DMS153 (cell line): Measurements from ENCODE around the gene UTP3.
"Not testable (repeated sequence)": the region's sequence is repeated elsewhere in the genome, so short reads cannot be mapped to it uniquely, and the experiment has no call there.

Experiments
- DNase-seq: peaks from one replicate; lab custom pipeline; 2025; lab: John Stamatoyannopoulos, UW

Gene UTP3

DNA sequence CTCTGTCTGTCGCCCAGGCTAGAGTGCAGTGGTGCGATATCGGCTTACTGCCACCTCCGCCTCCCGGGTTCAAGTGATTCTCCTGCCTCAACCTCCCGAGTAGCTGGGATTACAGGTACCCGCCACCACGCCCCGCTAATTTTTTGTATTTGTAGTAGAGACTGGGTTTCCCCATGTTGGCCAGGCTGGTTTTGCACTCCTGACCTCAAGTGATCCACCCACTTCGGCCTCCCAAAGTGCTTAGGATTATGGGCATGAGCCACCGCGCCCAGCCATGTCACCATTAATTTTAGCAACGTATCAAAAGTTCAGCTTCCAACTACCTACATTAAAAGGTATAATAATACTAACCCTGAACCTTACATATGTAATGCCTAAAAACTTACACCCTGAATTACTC, 940 bp upstream of the UTP3 start:
- DNase-seq: no peak

DNA sequence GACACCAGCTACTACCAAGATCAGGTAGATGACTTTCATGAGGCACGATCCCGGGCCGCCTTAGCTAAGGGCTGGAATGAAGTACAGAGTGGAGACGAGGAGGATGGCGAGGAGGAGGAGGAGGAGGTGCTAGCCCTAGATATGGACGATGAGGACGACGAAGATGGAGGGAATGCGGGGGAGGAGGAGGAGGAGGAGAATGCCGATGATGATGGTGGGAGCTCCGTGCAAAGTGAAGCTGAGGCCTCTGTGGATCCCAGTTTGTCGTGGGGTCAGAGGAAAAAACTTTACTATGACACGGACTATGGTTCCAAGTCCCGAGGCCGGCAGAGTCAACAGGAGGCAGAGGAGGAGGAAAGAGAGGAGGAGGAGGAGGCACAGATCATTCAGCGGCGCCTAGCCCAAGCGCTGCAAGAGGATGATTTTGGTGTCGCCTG, 481 bp downstream of the UTP3 start:
- no peak for DNase-seq

DNA sequence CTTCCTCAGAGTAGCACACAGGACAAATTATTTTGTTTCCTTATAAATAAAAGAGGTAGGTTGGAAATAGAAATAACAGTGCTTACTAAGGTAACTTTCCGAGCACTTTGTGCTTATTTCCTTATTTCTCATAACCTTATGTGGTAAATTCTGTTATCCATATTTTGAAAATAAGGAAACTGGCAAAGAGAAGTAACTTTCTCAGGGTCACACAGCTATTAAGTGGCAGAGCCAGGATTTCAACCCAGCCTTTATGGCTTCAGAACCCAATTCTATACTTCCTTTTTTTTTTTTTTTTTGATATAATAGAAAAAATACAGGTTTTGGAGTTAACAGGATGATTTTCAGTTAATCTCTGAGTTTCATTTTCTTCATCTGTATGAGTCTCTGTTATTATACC, 3.3 kb downstream of the UTP3 start:
- DNase-seq: no peak

DNA sequence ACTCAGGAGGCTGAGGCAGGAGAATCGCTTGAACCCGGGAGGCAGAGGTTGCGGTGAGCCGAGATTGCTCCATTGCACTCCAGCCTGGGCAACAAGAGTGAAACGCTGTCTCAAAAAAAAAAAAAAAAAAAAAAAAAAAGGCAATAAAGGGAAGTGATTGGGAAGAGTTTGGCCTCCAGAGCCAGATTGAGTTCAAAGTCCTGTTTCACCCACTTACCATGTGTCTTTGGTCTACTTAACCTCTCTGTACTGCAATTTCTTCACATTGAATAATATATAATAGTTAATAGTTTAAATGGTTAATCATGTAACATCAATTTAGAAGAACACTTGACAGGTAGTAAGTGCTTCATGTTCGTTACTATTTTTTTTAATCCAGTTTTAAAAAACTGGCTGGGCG, 6.3 kb downstream of the UTP3 start:
- not testable (repeated sequence) for DNase-seq

DNA sequence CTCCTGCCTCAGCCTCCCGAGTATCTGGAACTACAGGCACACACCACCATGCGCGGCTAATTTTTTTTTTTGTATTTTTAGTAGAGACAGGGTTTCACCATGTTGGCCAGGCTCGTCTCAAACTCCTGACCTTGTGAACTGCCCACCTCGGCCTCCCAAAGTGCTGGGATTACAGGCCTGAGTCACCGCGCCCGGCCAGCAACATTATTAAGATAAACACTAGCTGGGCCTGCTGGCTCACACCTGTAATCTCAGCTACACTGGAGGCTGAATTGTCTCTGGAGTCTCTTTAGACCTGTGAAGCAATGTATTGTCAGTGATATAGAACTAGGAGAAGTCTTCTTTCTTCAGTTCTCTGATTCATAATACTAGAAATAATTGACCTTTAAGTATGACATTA, 10.1 kb downstream of the UTP3 start:
- DNase-seq: not testable (repeated sequence)

DNA sequence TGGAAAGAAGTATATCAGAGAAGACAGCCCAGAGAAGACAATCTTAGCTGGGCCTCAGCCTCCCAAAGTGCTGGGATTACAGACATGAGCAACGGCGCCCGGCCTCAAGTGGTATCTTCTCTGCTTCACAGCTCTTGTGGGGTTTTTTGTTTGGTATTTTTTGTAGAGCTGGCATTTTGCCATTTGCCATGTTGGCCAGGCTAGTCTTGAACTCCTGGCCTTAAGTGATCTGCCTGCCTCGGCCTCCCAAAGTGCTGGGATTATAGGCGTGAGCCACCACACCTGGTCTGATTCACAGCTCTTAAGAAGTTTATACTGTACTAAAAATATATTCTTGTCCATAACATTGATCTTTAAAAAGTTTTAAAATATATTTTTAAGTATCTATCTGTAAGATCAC, 12.4 kb downstream of the UTP3 start:
- no peak for DNase-seq

DNA sequence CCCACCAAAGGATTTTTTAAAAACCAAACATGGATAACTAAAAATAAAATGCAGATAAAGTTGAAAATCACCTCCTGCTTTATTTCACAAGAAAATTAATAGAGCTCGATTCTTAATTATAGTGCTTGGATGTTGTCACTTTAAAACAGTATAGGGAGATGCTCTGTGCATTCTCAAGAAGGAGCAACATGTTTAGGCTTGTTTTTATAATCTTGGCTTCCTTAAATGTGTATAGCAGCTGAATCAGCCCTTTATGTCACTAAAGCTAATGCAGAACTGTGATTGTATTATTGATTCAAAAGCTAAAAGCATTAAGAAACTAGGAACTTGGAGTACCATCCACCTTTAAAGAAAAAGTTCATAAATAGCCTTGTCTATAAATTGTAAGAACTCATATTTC, 12.9 kb downstream of the UTP3 start:
- no peak for DNase-seq

DNA sequence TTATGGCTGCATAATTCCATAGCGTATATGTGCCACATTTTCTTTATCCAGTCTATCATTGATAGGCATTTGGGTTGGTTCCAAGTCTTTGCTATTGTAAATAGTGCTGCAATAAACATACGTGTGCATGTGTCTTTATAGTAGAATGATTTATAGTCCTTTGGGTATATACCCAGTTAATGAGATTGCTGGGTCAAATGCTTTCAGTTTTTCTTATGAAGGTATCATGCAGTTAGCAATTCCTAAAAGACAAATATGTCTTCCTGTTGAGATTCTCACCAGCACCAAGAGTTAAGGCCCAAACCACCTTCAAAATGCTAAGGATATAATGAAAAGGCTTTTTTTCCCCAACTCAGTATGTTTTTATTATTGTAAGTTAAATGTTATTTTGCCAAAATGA, 14.3 kb downstream of the UTP3 start:
- not testable (repeated sequence) for DNase-seq

DNA sequence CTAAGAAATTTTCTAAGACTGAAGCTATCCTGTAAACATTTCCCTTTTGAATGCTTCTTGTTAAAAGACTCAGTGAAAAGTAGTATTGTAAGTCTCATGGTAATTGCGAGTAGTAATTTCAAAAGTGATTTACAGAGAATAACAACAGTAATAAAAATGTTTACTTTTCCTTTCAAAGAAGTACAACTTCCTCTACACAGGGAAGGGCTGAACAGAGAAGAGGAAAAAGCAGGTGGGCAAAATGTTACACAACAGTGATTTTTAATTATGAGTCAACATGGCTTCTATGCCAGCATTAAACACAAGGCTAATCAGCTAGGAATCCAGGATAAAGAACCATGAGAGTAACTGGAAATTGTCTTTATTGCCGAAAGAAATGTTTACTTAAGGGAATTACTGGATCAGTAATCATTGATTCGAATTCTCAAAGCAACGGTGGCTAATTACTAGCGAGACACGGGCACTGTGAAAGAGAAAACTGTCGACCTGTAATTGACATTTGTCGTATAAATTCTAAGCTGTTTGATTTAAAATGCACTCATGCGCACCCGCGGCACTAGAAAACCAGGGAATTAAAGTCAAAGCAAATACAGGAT, 15.4 kb downstream of the UTP3 start:
- DNase-seq: peak; percentile 90

DNA sequence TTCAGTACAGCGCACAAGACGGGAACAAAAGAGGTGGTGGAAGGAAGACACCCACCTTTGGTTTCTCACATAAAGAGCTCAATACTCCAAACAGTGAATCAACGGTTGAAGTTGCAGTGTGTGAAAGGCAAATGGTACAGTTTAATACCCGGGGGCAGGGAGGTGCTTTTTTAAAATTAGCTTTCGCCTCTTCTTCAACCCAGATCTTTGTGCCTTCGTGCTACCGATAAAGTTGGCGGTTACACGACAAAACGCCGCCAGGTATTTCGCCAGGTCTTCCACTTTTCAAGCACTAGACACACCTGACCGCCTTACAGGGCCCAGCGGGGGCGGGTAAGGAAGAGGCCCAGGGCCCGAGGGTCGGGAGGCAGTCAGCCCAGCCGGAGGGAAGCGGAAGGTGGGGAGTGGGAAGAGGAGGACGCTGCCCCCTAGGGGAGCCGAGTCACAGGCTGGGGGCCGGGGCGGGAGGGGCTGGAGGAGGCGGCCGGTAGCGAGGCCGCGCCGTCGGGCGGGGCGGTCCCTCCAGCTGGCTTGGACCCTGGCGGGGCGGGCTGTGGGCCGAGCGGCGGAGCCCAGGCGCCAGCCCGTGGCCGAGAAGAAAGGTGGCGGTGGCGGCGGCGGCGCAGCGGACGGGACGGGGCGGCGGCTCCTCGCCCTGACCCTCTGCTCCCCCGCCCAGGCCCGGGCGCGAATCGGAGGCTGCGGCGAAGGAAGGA, 16.0 kb downstream of the UTP3 start:
- DNase-seq: peak; percentile 63

DNA sequence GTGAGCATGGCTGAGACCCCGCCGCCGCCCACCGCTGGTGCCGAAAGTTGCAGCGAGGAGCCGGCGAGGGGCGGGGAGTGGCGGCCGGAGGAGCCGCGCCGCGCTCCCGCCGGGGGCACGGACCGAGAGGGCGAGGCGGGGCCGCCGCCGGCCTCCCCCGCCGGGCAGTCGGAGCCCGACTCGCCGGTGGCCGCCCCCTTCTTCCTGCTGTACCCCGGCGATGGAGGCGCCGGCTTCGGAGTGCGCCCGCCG, 16.5 kb downstream of the UTP3 start:
- no peak for DNase-seq

DNA sequence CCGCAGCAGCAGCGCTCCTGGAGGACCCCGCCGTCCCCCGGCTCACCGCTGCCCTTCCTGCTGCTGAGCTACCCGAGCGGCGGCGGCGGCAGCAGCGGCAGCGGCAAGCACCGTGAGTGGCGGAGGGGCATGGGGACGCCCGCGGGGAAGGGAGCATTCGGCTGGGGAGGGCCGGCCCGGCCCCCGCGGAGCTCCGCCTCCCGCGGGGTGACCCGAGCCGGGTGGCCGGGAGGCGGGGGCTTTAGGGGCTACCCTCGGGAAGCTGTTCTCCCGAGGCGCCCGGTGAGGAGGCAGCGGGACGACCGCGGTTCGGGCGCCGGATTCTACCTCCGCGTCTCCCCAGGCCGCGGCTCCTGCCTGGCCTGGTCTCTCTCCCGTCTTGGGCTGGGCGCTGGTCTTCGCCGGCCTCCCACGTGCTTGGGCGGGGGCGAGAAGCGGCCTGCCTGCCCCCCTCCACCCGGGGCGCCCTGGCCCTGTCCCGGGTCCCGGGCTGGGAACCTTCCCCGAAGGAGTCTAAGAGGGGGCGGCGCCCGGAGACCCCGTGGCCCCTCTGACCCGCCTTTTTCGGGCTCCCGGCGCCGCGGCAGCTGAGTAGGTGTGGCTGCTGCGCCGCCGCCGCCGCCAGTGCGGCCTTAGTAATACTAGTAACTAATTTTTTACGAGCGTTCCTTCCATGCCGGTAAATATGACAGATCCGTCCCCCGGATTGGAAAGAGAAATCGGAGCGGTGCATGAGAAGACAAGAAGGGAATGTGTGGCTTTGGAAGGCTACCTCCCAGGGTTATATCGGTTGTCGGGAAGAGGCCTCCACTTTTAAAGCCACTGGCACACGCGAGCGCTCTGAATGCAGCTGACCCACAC, 17.1 kb downstream of the UTP3 start:
- DNase-seq: no peak

DNA sequence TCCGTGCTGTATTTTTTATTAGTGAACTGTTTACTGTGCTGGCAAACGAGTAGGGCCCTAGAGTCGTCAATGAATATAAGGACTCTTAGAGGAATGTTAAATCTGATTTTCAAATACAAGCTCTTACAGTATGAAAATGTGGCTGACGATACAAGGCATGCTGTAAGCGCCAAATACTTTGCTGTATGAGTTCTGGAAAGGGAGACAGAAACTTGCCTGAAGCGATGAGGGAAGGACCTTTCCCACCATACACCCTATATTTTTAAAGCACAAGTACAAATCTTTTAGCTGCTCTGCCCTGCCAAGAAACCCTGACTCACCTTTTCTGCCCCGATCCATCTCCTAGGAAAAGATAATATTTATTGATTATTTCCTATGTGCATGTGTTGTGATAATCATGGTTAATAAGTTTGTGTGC, 17.7 kb downstream of the UTP3 start:
- DNase-seq: no peak

DNA sequence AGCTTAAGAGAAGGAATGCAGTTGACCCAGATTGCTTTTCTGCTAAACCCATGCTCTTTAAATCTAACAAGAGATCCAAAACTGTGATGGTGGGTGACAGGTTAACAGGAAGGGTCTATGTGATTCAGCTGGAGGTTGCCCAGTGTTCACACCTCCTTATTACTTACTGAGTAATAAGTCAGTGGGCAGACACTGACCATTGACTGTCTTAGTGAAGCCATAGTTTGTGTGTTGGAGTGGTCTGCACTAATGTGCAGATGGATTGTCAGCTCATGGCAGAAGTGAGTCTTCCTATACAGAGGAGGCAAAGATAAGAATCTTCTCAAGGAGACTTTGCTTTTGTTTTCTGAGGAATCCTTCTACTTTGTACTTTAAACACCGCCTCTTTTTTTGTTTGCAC, 18.2 kb downstream of the UTP3 start:
- DNase-seq: no peak

DNA sequence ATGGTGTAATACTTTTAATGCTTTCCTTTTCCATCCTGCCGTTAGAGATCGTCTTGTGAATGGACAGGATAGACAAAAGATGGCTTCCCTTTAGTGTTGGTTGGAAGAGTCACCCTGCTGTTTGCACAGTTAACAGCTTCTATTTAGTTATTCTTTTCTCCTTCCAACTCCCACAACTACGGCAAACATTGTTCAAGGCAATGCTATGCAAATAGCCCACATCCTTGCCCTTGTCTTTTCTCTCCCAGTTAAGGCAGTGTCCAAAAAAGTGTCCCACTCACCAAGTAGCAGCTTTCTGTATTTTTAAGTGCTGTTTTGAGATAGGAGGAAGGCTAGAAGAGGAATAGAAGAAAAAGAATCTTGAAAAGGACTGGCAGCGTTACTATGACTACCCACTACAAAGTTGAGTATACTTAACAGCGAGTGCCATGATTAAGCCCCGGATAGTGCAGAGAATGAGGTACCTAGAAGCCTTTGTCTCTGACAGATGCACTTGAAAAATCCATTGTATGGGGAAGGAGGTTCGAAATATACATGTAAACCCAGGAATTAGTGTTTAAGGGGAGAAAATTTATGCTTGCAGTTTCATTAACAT, 21.4 kb downstream of the UTP3 start:
- DNase-seq: peak; percentile 14

DNA sequence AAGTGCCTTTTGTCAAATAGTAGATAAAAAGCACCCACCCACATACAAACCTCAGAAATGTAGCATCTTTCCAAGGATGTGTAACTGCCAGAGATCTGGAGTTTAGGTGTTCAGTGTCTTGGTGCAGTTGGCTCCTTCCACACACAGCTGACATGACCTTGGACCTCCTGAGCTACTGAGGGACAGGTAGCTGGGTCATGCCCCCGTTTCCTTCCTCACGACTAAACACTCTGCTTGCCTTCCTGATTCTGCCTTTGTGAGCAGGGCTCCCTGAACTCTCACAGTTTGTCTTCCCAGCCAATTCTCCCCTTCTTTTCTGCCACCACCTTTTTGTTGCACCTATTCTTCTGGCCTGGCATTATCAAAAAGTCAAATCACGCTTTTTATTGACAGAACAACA, 23.3 kb downstream of the UTP3 start:
- no peak for DNase-seq

DNA sequence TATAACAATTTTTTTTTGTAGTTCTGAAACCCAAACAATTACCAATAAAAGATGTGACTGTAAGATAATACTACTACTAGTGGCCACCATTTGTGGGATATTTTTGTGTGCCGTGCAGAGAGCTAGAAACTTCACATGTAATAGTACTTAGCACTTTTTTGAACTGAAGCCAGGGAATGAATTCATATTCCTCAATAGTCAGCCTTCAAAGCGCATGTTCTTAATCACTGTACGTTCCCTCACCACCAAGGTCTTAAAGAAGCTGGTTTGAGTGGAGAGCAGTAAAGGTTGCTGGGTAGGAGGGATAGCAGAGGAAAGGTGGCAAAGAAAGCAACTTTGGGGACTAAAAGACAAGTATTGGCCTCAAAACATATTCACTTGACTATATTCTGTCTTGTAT, 23.8 kb downstream of the UTP3 start:
- DNase-seq: no peak

DNA sequence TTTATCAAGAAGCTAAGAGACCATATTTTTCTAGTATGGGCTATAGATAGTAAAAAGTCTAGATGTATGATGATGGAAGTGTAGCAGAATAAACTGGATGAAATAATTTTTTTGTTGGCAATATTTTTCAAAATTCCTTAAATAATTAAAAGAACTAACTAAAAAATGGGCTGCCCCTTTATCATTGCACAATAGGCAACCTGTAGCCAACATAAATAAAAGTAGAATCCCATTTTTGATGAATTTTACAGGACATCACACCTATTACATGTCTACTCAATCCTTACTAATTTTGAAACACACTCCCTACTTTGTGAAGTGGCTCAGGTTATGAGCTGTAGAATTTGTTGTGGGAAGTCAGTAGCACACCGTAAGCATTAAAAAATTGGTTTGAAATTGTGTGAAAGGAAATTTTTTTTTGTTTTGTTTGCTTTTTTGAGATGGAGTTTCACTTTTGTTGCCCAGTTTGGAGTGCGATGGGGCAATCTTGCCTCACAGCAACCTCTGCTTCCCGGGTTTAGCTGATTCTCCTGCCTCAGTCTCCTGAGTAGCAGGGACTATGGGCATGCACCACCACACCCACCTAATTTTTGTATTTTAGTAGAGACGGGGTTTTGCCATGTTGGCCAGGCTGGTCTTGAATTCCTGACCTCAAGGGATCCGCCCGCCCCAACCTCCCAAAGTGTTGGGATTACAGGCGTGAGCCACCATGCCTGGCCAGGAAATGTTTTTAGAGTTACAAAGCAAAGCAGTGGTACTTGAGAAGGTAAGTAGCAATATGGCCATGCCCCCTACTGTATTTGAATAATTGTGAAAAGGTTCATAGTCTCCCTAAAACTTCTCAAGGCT, 24.5 kb downstream of the UTP3 start:
- no peak for DNase-seq

DNA sequence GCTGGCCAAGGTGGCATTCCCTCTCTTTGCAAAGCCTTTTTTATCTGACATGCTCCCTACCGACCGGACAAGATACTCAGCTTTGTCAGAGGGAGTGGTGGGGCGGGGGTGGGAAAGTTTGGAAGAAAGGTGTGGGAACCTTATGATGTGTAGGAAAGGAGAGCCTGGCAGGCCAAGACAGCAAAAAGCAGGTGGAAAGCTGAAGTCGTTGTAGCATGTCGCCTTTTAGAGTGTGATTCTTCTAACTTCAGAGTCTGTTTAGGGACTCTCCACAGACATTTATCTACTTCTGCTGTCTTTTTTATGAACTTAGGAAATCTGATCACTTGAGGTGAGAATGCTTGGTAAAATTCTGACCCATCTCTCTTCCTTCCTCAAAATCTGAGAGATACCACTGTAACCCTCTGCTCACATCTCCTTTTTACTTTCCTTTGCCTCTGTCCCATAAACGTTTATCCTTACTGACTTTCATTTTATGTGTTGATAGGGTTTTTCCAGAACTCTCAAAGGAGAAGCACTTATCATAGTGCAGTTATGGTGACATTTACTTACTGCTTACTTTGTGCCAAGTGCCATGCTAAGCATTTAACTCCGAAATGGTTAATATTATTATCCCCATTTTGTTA, 25.2 kb downstream of the UTP3 start:
- no peak for DNase-seq

DNA sequence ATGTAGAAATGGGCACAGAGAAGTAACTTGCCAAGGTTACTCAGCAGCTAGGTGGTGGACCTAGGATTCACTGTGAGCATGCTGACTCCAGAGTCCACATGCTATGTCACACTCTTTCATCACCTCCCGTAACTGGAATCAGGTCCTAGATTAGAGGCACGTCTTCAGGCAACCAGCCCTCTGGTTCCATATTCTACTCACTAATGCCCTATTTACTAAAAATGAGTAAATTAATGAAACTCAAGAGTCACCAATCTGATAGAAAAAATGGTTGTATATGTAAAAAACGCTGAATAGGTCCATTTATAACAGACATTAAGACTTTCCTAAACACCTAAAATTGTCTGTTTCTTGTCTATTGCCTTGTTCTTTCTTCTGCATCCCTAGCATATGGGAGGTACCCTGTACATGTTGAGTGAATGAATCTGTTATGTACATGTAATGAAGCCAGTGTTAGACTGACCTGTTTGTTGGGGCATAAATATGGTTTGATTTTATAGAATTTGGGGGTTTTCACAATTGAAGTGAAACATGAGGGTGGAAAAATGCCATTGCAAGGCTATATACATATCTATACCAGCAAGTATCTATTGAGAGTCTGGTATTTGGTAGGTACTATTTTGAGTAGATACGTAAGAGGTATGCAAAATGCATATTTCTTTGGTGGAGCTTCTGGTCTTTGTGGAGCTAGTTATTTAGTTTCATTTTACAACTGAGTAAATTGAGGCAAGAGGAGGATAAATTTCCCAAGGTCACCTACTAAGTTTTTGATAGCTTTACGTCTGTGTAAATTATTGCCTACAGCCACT, 26.0 kb downstream of the UTP3 start:
- DNase-seq: no peak

DNA sequence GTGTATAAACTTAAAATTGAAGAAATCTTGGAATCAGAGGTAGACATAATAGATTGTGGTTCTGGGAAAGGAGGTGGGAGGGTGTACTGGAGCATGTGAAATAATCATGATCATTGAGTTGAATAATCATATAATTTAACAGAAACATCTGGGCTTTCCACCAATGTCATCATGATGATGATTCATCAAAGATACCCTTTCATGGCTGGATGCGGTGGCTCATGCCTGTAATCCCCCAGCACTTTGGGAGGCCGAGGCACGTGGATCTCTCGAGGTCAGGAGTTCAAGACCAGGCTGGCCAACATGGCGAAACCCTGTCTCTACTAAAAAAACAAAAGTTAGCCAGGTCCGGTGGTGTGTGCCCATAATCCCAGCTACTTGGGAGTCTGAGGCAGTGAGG, 26.8 kb downstream of the UTP3 start:
- no peak for DNase-seq
